MM.1S (cell line): ENCODE measurements around the gene HP1BP3.

Experiments used
- CTCF ChIP-seq: fragments of 300-600 bp; sonication (generic); IDR thresholded peaks from 2 replicates; pipeline ENCODE4 v1.5.1; 2016; ENCODE audit warnings: antibody characterized with exemption, low read length, mixed read lengths
- EZH2 ChIP-seq: fragments of 300-600 bp; sonication (generic); optimal IDR thresholded peaks from 2 replicates; pipeline ENCODE3; 2017; ENCODE audit warnings: low read depth, mild to moderate bottlenecking, antibody characterized with exemption, low read length, mixed read lengths
- EZH2phosphoT487 ChIP-seq: fragments of 300-600 bp; sonication (generic); IDR thresholded peaks from 2 replicates; pipeline ENCODE4 v1.6.1; 2018; ENCODE audit warnings: antibody characterized with exemption, low read length

- TF ChIP-seq CTCF: no peak
- TF ChIP-seq EZH2phosphoT487: no peak
- TF ChIP-seq EZH2: no peak
Measured at GRCh38 chr1:20700636-20701215, 86.4 kb downstream of the HP1BP3 start.
